SK-N-SH (cell line): ENCODE results near the gene ATP6V1G1. TPM values are rescaled to one million over a fixed set of nuclear protein-coding genes. Genes with fewer than 3 reads are reported as not detected.

Experiments used
- CTCF ChIA-PET: fragments of 300-600, 350-600 bp; formaldehyde crosslinking; extraction: SDS; loops from one replicate; lab custom pipeline; 2021; lab: Yijun Ruan, JAX
- POLR2A ChIA-PET: fragments of 350-600 bp; sonication (Branson Sonifier 250); formaldehyde crosslinking; extraction: SDS; loops from one replicate; lab custom pipeline; 2020; ENCODE audit warnings: antibody characterized with exemption, inconsistent platforms; lab: Yijun Ruan, JAX
- DNase-seq: peaks from one replicate; pipeline ENCODE4 v3.0.0; 2012
- H2AFZ ChIP-seq: fragments of 200-600 bp; sonication (generic); 2 replicates; pipeline ENCODE4 v1.8.1; 2016; ENCODE audit warnings: antibody characterized with exemption, mild to moderate bottlenecking, low read depth
- H3F3A ChIP-seq: fragments of 200-600 bp; sonication (generic); replicated peaks from 2 replicates; pipeline ENCODE3; 2016; ENCODE audit warnings: antibody characterized with exemption, mild to moderate bottlenecking; ENCODE audit not compliant: insufficient read depth
- H3K27ac ChIP-seq, 2 experiments: fragments of 200-500 bp in 1 of 2; fragments of 200-600 bp in 1 of 2; sonication (Bioruptor generic) in 1 of 2; sonication (generic), shearing (Covaris generic) in 1 of 2; 2 replicates each; pipeline versions ENCODE4 v1.5.1 to v1.6.1; 2014 to 2016; ENCODE audit warnings: low read depth in 2 of 2, inconsistent platforms in 1 of 2, low read length in 1 of 2, mild to moderate bottlenecking in 1 of 2, mixed read lengths in 1 of 2
- H3K27me3 ChIP-seq: fragments of 200-600 bp; sonication (generic), shearing (Covaris generic); 2 replicates; pipeline ENCODE4 v1.6.1; 2016; ENCODE audit warnings: mixed run types; ENCODE audit not compliant: insufficient read depth
- H3K36me3 ChIP-seq, 2 experiments: fragments of 200-500 bp in 1 of 2; fragments of 200-600 bp in 1 of 2; sonication (Bioruptor generic) in 1 of 2; sonication (generic) in 1 of 2; replicated peaks in 1 of 2; 2 replicates each; pipeline versions ENCODE3 to v1.5.1; 2014 to 2016; ENCODE audit warnings: low read length in 1 of 2, mild to moderate bottlenecking in 1 of 2; ENCODE audit not compliant: insufficient read depth in 2 of 2, control insufficient read depth in 1 of 2
- H3K4me1 ChIP-seq, 2 experiments: fragments of 200-500 bp in 1 of 2; fragments of 200-600 bp in 1 of 2; sonication (Bioruptor generic) in 1 of 2; sonication (generic), shearing (Covaris generic) in 1 of 2; 2 replicates each; pipeline versions ENCODE4 v1.5.1 to v1.6.1; 2014 to 2016; ENCODE audit warnings: low read depth in 1 of 2, low read length in 1 of 2, mixed run types in 1 of 2; ENCODE audit not compliant: insufficient read depth in 2 of 2, control insufficient read depth in 1 of 2
- H3K4me2 ChIP-seq: fragments of 200-600 bp; sonication (generic), shearing (Covaris generic); 2 replicates; pipeline ENCODE4 v1.6.1; 2017; ENCODE audit warnings: mixed run types
- H3K4me3 ChIP-seq, 2 experiments: fragments of 200-500 bp in 1 of 2; fragments of 200-600 bp in 1 of 2; sonication (Bioruptor generic) in 1 of 2; sonication (generic), shearing (Covaris generic) in 1 of 2; 2 replicates each; pipeline versions ENCODE4 v1.5.1 to v1.8.1; 2014 to 2016; ENCODE audit warnings: low read depth in 2 of 2, inconsistent platforms in 1 of 2, low read length in 1 of 2, mild to moderate bottlenecking in 1 of 2, mixed read lengths in 1 of 2, moderate library complexity in 1 of 2
- H3K79me2 ChIP-seq: fragments of 200-600 bp; sonication (generic); 2 replicates; pipeline ENCODE4 v1.8.1; 2017; ENCODE audit warnings: mild to moderate bottlenecking; ENCODE audit not compliant: insufficient read depth
- H3K9ac ChIP-seq: fragments of 200-600 bp; sonication (generic); 2 replicates; pipeline ENCODE4 v1.6.1; 2017; ENCODE audit warnings: mixed run types
- H3K9me2 ChIP-seq: fragments of 200-600 bp; sonication (generic); 2 replicates; pipeline ENCODE4 v1.6.1; 2017; ENCODE audit warnings: mixed run types
- H3K9me3 ChIP-seq: fragments of 200-600 bp; sonication (generic); 2 replicates; pipeline ENCODE4 v1.6.1; 2017; ENCODE audit warnings: mixed run types, mild to moderate bottlenecking, moderate library complexity
- H4K20me1 ChIP-seq: fragments of 200-600 bp; sonication (generic); 2 replicates; pipeline ENCODE4 v1.6.1; 2017; ENCODE audit warnings: mild to moderate bottlenecking, mixed run types; ENCODE audit not compliant: insufficient read depth
- CHD2 ChIP-seq: fragments of 150-350 bp; IDR thresholded peaks from 2 replicates; pipeline ENCODE4 v1.6.1; 2018; ENCODE audit warnings: low read length; ENCODE audit not compliant: partially characterized antibody
- CTCF ChIP-seq: fragments of 200-600 bp; sonication (generic); IDR thresholded peaks from 2 replicates; pipeline ENCODE4 v1.6.1; 2017; ENCODE audit warnings: antibody characterized with exemption, mild to moderate bottlenecking, moderate library complexity
- EP300 ChIP-seq, 2 experiments: IDR thresholded peaks; 2 replicates each; pipeline versions ENCODE4 v1.4.0 to v1.6.1; 2012; ENCODE audit warnings: borderline replicate concordance in 1 of 2, low read depth in 1 of 2, low read length in 1 of 2
- FOSL2 ChIP-seq: IDR thresholded peaks from 2 replicates; pipeline ENCODE4 v1.4.0; 2012; ENCODE audit warnings: low read depth, mild to moderate bottlenecking, moderate library complexity, borderline replicate concordance
- FOXJ3 ChIP-seq: sonication (generic); formaldehyde crosslinking; IDR thresholded peaks from 2 replicates; pipeline ENCODE4 v1.5.1; 2020; ENCODE audit warnings: mild to moderate bottlenecking, missing genetic modification reagents
- FOXM1 ChIP-seq: IDR thresholded peaks from 2 replicates; pipeline ENCODE4 v1.4.0; 2012; ENCODE audit warnings: low read depth, mild to moderate bottlenecking
- IRF3 ChIP-seq: fragments of 150-350 bp; IDR thresholded peaks from 2 replicates; pipeline ENCODE4 v1.6.1; 2016; ENCODE audit warnings: mild to moderate bottlenecking, low read depth, low read length
- JUND ChIP-seq: IDR thresholded peaks from 2 replicates; pipeline ENCODE4 v1.4.0; 2012
- NFIC ChIP-seq: IDR thresholded peaks from 2 replicates; pipeline ENCODE4 v1.4.0; 2012; ENCODE audit warnings: borderline replicate concordance
- RAD21 ChIP-seq: IDR thresholded peaks from 2 replicates; pipeline ENCODE4 v1.6.1; 2012; ENCODE audit warnings: mild to moderate bottlenecking, low read length
- REST ChIP-seq: IDR thresholded peaks from 2 replicates; pipeline ENCODE4 v1.6.1; 2012; ENCODE audit warnings: mild to moderate bottlenecking, low read depth, low read length, moderate library complexity
- RXRA ChIP-seq: IDR thresholded peaks from 2 replicates; pipeline ENCODE4 v1.4.0; 2012; ENCODE audit warnings: low read depth, mild to moderate bottlenecking, borderline replicate concordance
- SIN3A ChIP-seq: IDR thresholded peaks from 2 replicates; pipeline ENCODE4 v1.6.1; 2012; ENCODE audit warnings: low read depth, mild to moderate bottlenecking, low read length, moderate library complexity, borderline replicate concordance
- SMC3 ChIP-seq: IDR thresholded peaks from 2 replicates; pipeline ENCODE4 v1.6.1; 2012; ENCODE audit warnings: low read depth, low read length, improper control_type of control experiment
- TEAD4 ChIP-seq: IDR thresholded peaks from 2 replicates; pipeline ENCODE4 v1.4.0; 2012; ENCODE audit warnings: mild to moderate bottlenecking, borderline replicate concordance; ENCODE audit not compliant: insufficient read depth
- USF1 ChIP-seq: IDR thresholded peaks from 2 replicates; pipeline ENCODE4 v1.4.0; 2012; ENCODE audit warnings: low read depth, borderline replicate concordance
- WGBS: methylation state at CpG from one replicate; pipeline ENCODE4 v1.1.6; 2017; ENCODE audit warnings: low lambda C conversion rate; 5-methylcytosine and 5-hydroxymethylcytosine counted together
- polyA plus RNA-seq, 3 experiments: library from polyadenylated mRNA; depleted of rRNA; stranded (reverse); fragments of >200 nt; gene quantifications; 2 replicates each; pipeline ENCODE4 v1.2.3, GENCODE V29; 2012

Gene ATP6V1G1
- polyA plus RNA-seq, 1 of the 3 experiments (the other 2 are of a cell fraction): 119 TPM

GRCh38 chr9:114616684-114617520, 29.3 kb downstream of the ATP6V1G1 start:
- Histone ChIP-seq H3K9me2 (no peaks in the 10 kb centered on the region), H3K9ac (no peak overlapping the region), H2AFZ (no peak overlapping the region), H3K36me3 (no peaks in the 10 kb centered on the region), H3K27ac (no peak overlapping the region), H3F3A (peaks cover 4% of the 10 kb centered on the region), H3K9me3 (no peaks in the 10 kb centered on the region), H3K4me1 (peaks cover 2 to 12% of the 10 kb centered on the region in 2 experiments; a peak in 2 of 4 replicates), H4K20me1 (no peaks in the 10 kb centered on the region), H3K4me2 (no peak overlapping the region), H3K79me2 (no peaks in the 10 kb centered on the region; the same call in 1 of the 2 replicates), H3K4me3 (no peak overlapping the region), H3K27me3 (no peaks in the 10 kb centered on the region)
- TF ChIP-seq FOXJ3 (CRISPR knock-in tag) (no peak), NFIC (no peak), USF1 (no peak), SIN3A (no peak), JUND (no peak), FOSL2 (no peak), IRF3 (no peak)
- whole genome bisulfite sequencing: 80% methylated on average over 2 of the region's 4 CpGs
- DNase-seq: no peak
- CTCF ChIA-PET: no interaction called here
- POLR2A ChIA-PET: interaction anchor here (0.5 kb wide), 1 partner anchor 77 kb away, joined by 3 read pairs; no protein-coding TSS in a partner anchor

- CTCF ChIA-PET: interaction anchor here (1.3 to 2.0 kb wide), 2 partner anchors 34 to 214 kb away, joined by 3 to 4 read pairs; no protein-coding TSS in a partner anchor
- TF ChIP-seq FOXM1: no peak
- no peak for TF ChIP-seq EP300 (IDR thresholded peaks at IDR 0.05; ENCODE audit: borderline replicate concordance in 1 of 2, low read depth in 1 of 2, low read length in 1 of 2)
- TF ChIP-seq RXRA: no peak
- no peak for TF ChIP-seq RAD21
- TF ChIP-seq IRF3: no peak
- no peak for TF ChIP-seq SMC3
- TF ChIP-seq TEAD4: no peak
- no peak for TF ChIP-seq REST
- TF ChIP-seq CTCF: no peak
- no peak for TF ChIP-seq CHD2
- TF ChIP-seq FOSL2: no peak
- Histone ChIP-seq H3F3A (peaks cover 7% of the 10 kb centered on the region), H3K27me3 (no peaks in the 10 kb centered on the region), H2AFZ (no peak overlapping the region), H3K4me1 (peaks cover 0 to 9% of the 10 kb centered on the region in 2 experiments; a peak in 1 of 4 replicates), H4K20me1 (no peaks in the 10 kb centered on the region), H3K27ac (no peak overlapping the region), H3K4me3 (no peak overlapping the region), H3K36me3 (no peaks in the 10 kb centered on the region), H3K9me3 (no peaks in the 10 kb centered on the region), H3K9me2 (no peaks in the 10 kb centered on the region), H3K4me2 (no peak overlapping the region), H3K79me2 (no peaks in the 10 kb centered on the region; the same call in 1 of the 2 replicates), H3K9ac (no peak overlapping the region)
- no peak for DNase-seq
- whole genome bisulfite sequencing: 95% methylated on average over 13 of the region's 13 CpGs
- POLR2A ChIA-PET: no interaction called here
Observed at GRCh38 chr9:114619191-114619761, 31.7 kb downstream of the ATP6V1G1 start.
